ENCODE data around the gene SYT12.

Gene SYT12

GRCh38 chr11:67015048-67015447 lies 7.9 kb upstream of the SYT12 start:
- Histone ChIP-seq H3K36me3 (ENCODE audit: control insufficient read depth in 2 of 2, insufficient read depth in 1 of 2, low read length in 2 of 2) (no peaks in the 10 kb centered on the region), H3K4me3 (ENCODE audit: low read depth, low read length) (no peak overlapping the region), H3K9me3 (ENCODE audit: control insufficient read depth, insufficient read depth, low read depth, low read length) (no peaks in the 10 kb centered on the region), H3K4me1 (ENCODE audit: control insufficient read depth, insufficient read depth, low read length) (no peaks in the 10 kb centered on the region), H3K27ac (ENCODE audit: extremely low read depth, low read depth, low read length) (no peak overlapping the region)
- ChIA-PET CTCF (interaction anchor here (1.2 kb wide), 1 partner anchor 8 kb away, joined by 4 read pairs; no protein-coding TSS in a partner anchor), POLR2A (interaction anchor here (0.6 to 1.3 kb wide), 2 partner anchors 9 to 14 kb away, joined by 3 read pairs; no protein-coding TSS in a partner anchor)
- no peak for TF ChIP-seq KLF7 (tag by site-specific recombination; IDR thresholded peaks at IDR 0.05; ENCODE audit: borderline replicate concordance)
- 0 out of 2 replicates have a peak, but pooled peaks have one; percentile 35 for TF ChIP-seq ZIC2 (tag by site-specific recombination; IDR thresholded peaks at IDR 0.05)

- POLR2A ChIA-PET = no interaction called here
- H3K4me1 ChIP-seq (ENCODE audit: control insufficient read depth, insufficient read depth, low read length) = no peaks in the 10 kb centered on the region
- TF ChIP-seq ZNF555 (tag by site-specific recombination; conservative IDR thresholded peaks at IDR 0.05) (no peak), TRIM28 (IDR thresholded peaks at IDR 0.05; ENCODE audit: borderline replicate concordance, low read length) (no peak), PRDM10 (tag by site-specific recombination; IDR thresholded peaks at IDR 0.05) (no peak), ZNF423 (tag by site-specific recombination; IDR thresholded peaks at IDR 0.05) (no peak), ZNF701 (tag by site-specific recombination; IDR thresholded peaks at IDR 0.05) (no peak), CTCF (tag by site-specific recombination; IDR thresholded peaks at IDR 0.05) (no peak), ZBTB48 (tag by site-specific recombination; IDR thresholded peaks at IDR 0.05) (no peak), PRDM2 (tag by site-specific recombination; IDR thresholded peaks at IDR 0.05; ENCODE audit: borderline replicate concordance) (no peak), KLF7 (tag by site-specific recombination; IDR thresholded peaks at IDR 0.05; ENCODE audit: borderline replicate concordance) (no peak), ZNF16 (tag by site-specific recombination; IDR thresholded peaks at IDR 0.05; ENCODE audit: low read depth) (no peak), ZNF10 (tag by site-specific recombination; IDR thresholded peaks at IDR 0.05) (no peak), ZEB2 (tag by site-specific recombination; IDR thresholded peaks at IDR 0.05) (no peak), GFI1B (tag by site-specific recombination; IDR thresholded peaks at IDR 0.05) (no peak), ZNF398 (tag by site-specific recombination; IDR thresholded peaks at IDR 0.05) (no peak), REPIN1 (tag by site-specific recombination; IDR thresholded peaks at IDR 0.05; ENCODE audit: low read depth) (no peak), ZNF548 (tag by site-specific recombination; IDR thresholded peaks at IDR 0.05) (no peak), SALL2 (tag by site-specific recombination; IDR thresholded peaks at IDR 0.05; ENCODE audit: borderline replicate concordance) (no peak), ZXDB (tag by site-specific recombination; IDR thresholded peaks at IDR 0.05) (no peak)
- no peak overlapping the region for H3K4me3 ChIP-seq (ENCODE audit: low read depth, low read length)
- CTCF ChIA-PET = no interaction called here
- H3K9me3 ChIP-seq (ENCODE audit: control insufficient read depth, insufficient read depth, low read depth, low read length) = no peaks in the 10 kb centered on the region
- no peaks in the 10 kb centered on the region for H3K36me3 ChIP-seq (ENCODE audit: control insufficient read depth in 2 of 2, insufficient read depth in 1 of 2, low read length in 2 of 2)
- no peak overlapping the region for H3K27ac ChIP-seq (ENCODE audit: extremely low read depth, low read depth, low read length)
Observed at GRCh38 chr11:67016550-67016949, 6.4 kb upstream of the SYT12 start.
